ENCODE results near the gene TRAPPC14.

Gene TRAPPC14

GRCh38 chr7:100124301-100125230 is 34.0 kb downstream of the TRAPPC14 start:
- DNase-seq (ENCODE audit: low read depth), result no peak

- DNase-seq (ENCODE audit: low read depth), result no peak
Measured at GRCh38 chr7:100122568-100122967, 36.0 kb downstream of the TRAPPC14 start.

- DNase-seq (ENCODE audit: low read depth), result no peak
Measured at GRCh38 chr7:100122067-100122466, 36.5 kb downstream of the TRAPPC14 start.

- no peak for DNase-seq (ENCODE audit: low read depth)
Measured at GRCh38 chr7:100120733-100121036, 37.8 kb downstream of the TRAPPC14 start.

GRCh38 chr7:100119970-100120732 is 38.4 kb downstream of the TRAPPC14 start:
- peak; percentile 57 for DNase-seq (ENCODE audit: low read depth)

GRCh38 chr7:100119072-100119969 is 39.2 kb downstream of the TRAPPC14 start, which contains the start of the genes CNPY4 and TAF6:
Gene CNPY4 (plus strand): TSS chr7:100119634. CDS start chr7:100119745, 111 bp downstream.
Gene TAF6 (minus strand): TSS chr7:100119358. CDS start chr7:100114209, 5,149 bp downstream.
- peak; percentile 87 for DNase-seq (ENCODE audit: low read depth)

- DNase-seq (ENCODE audit: low read depth), result no peak
Measured at GRCh38 chr7:100118388-100119071, 40.0 kb downstream of the TRAPPC14 start.

- no peak for DNase-seq (ENCODE audit: low read depth)
Measured at GRCh38 chr7:100115026-100115425, 43.5 kb downstream of the TRAPPC14 start.

- DNase-seq (ENCODE audit: low read depth), result no peak
Measured at GRCh38 chr7:100111914-100112313, 46.6 kb downstream of the TRAPPC14 start.

GRCh38 chr7:100111156-100111555 is 47.4 kb downstream of the TRAPPC14 start:
- no peak for DNase-seq (ENCODE audit: low read depth)

GRCh38 chr7:100109521-100110163 is 48.9 kb downstream of the TRAPPC14 start:
- DNase-seq (ENCODE audit: low read depth), result no peak

- no peak for DNase-seq (ENCODE audit: low read depth)
Measured at GRCh38 chr7:100107890-100108289, 50.6 kb downstream of the TRAPPC14 start.

GRCh38 chr7:100107125-100107737 is 51.3 kb downstream of the TRAPPC14 start:
- DNase-seq (ENCODE audit: low read depth), result no peak

- no peak for DNase-seq (ENCODE audit: low read depth)
Measured at GRCh38 chr7:100106633-100107032, 51.9 kb downstream of the TRAPPC14 start.

- no peak for DNase-seq (ENCODE audit: low read depth)
Measured at GRCh38 chr7:100105534-100105933, 53.0 kb downstream of the TRAPPC14 start.

Data from activated T-cell treated with anti-CD3 and anti-CD28 coated beads for 48 hours (primary cell).